ENCODE measurements around the gene LGR6. TPM values are rescaled to one million over a fixed set of nuclear protein-coding genes. Genes with fewer than 3 reads are reported as not detected.

LGR6 gene
- total and polyA plus RNA-seq, 7 experiments from 2014 or later, result 0.16 to 5.8 (median 0.33) TPM; not detected in 1

DNA sequence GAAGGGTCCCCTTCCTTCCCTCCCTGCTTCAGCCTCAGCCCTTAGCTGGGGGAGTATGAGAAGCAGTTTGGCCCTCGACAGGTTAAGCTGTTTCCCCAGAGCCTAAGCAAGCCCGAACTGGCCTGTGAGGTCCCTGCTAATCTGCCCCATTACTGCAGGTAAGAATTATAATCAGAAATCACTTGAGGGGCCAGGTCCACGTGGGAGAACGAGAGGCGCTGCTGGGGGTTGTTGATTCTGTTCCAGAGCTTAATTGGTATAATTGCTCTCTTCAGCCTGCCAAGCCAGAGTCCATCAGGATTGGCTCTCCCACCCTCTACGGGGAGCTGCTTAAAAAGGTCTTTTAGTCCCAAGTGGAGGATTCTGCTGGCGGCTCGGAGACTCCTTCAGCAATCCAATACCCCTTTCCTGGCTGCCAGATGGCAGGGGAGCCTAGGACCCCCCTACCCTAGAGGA, 77.3 kb downstream of the LGR6 start:
- no peaks in the 10 kb centered on the region for H3K36me3 ChIP-seq (ENCODE audit: control insufficient read depth in 2 of 3, insufficient read depth in 3 of 3, low read length in 3 of 3)
- peaks cover 0 to 6% (median 0%) of the 10 kb centered on the region in 5 donors for H3K36me3 Mint-ChIP-seq
- CTCF ChIA-PET, result no interaction called here
- H3K27me3 ChIP-seq (ENCODE audit: control insufficient read depth in 2 of 2, insufficient read depth in 2 of 2, low read length in 2 of 2), result no peaks in the 10 kb centered on the region
- no peaks in the 10 kb centered on the region for H3K9me3 ChIP-seq (ENCODE audit: control insufficient read depth in 2 of 3, low read length in 3 of 3)
- DNase-seq, result peak in 1 of 9 donors; percentile 13
- no peak overlapping the region for H3K27ac Mint-ChIP-seq
- H3K27ac ChIP-seq (ENCODE audit: low read depth, low read length), result no peak overlapping the region
- H3K4me1 Mint-ChIP-seq, result peaks cover 0 to 4% (median 0%) of the 10 kb centered on the region in 7 donors
- POLR2A ChIA-PET, result no interaction called here
- H3K4me3 Mint-ChIP-seq, result no peak overlapping the region
- no peak for ATAC-seq
- intact Hi-C loops (cut with micrococcal nuclease), result no loop called here
- no peaks in the 10 kb centered on the region for H3K9me3 Mint-ChIP-seq
- H3K4me3 ChIP-seq (ENCODE audit: low read length), result no peak overlapping the region
- H3K27me3 Mint-ChIP-seq, result peaks cover 8 to 26% (median 18%) of the 10 kb centered on the region in 5 donors
- H3K4me1 ChIP-seq (ENCODE audit: control insufficient read depth in 2 of 2, insufficient read depth in 2 of 2, low read length in 2 of 2), result no peaks in the 10 kb centered on the region

- no peak overlapping the region for H3K27ac Mint-ChIP-seq
- intact Hi-C loops (cut with micrococcal nuclease), result no loop called here
- H3K27ac ChIP-seq (ENCODE audit: low read depth, low read length), result no peak overlapping the region
- DNase-seq (no peak), ATAC-seq (no peak)
- H3K4me1 Mint-ChIP-seq, result peaks cover 0 to 4% (median 0%) of the 10 kb centered on the region in 7 donors
- H3K36me3 ChIP-seq (ENCODE audit: control insufficient read depth in 2 of 3, insufficient read depth in 3 of 3, low read length in 3 of 3), result no peaks in the 10 kb centered on the region
- ChIA-PET POLR2A (no interaction called here), CTCF (interaction anchor here (1.3 to 1.7 kb wide), 2 partner anchors 42 to 44 kb away, joined by 6 to 8 read pairs; no protein-coding TSS in a partner anchor)
- no peak overlapping the region for H3K4me3 ChIP-seq (ENCODE audit: low read length)
- H3K4me1 ChIP-seq (ENCODE audit: control insufficient read depth in 2 of 2, insufficient read depth in 2 of 2, low read length in 2 of 2), result no peaks in the 10 kb centered on the region
- H3K27me3 Mint-ChIP-seq, result peaks cover 0 to 14% (median 4%) of the 10 kb centered on the region in 5 donors
- H3K9me3 Mint-ChIP-seq, result no peaks in the 10 kb centered on the region
- no peaks in the 10 kb centered on the region for H3K36me3 Mint-ChIP-seq
- H3K27me3 ChIP-seq (ENCODE audit: control insufficient read depth in 2 of 2, insufficient read depth in 2 of 2, low read length in 2 of 2), result no peaks in the 10 kb centered on the region
- no peak overlapping the region for H3K4me3 Mint-ChIP-seq
- H3K9me3 ChIP-seq (ENCODE audit: control insufficient read depth in 2 of 3, low read length in 3 of 3), result no peaks in the 10 kb centered on the region
These were observed 78.7 kb downstream of the LGR6 start for GRCh38 chr1:202272103-202272845.

GRCh38 chr1:202274611-202275010, 81.0 kb downstream of the LGR6 start:
- Mint-ChIP-seq H3K4me1 (peaks cover 0 to 4% (median 0%) of the 10 kb centered on the region in 7 donors), H3K27ac (no peak overlapping the region), H3K4me3 (no peak overlapping the region), H3K27me3 (peaks cover 0 to 13% (median 4%) of the 10 kb centered on the region in 5 donors), H3K36me3 (no peaks in the 10 kb centered on the region), H3K9me3 (no peaks in the 10 kb centered on the region)
- no peak overlapping the region for H3K27ac ChIP-seq (ENCODE audit: low read depth, low read length)
- POLR2A ChIA-PET, result no interaction called here
- H3K4me1 ChIP-seq (ENCODE audit: control insufficient read depth in 2 of 2, insufficient read depth in 2 of 2, low read length in 2 of 2), result no peaks in the 10 kb centered on the region
- CTCF ChIA-PET, result interaction anchor here (0.7 to 2.2 kb wide), 8 partner anchors 10 to 445 kb away, joined by 3 to 15 read pairs (median 4); no protein-coding TSS in a partner anchor
- ATAC-seq, result peak; percentile 57
- DNase-seq, result peak in 4 of 9 donors; percentile 8 to 31 (median 16)
- H3K36me3 ChIP-seq (ENCODE audit: control insufficient read depth in 2 of 3, insufficient read depth in 3 of 3, low read length in 3 of 3), result no peaks in the 10 kb centered on the region
- intact Hi-C loops (cut with micrococcal nuclease), result loop anchor here (1.0 kb wide), 3 partner anchors 21 to 445 kb away; no protein-coding TSS in a partner anchor
- no peaks in the 10 kb centered on the region for H3K9me3 ChIP-seq (ENCODE audit: control insufficient read depth in 2 of 3, low read length in 3 of 3)
- H3K27me3 ChIP-seq (ENCODE audit: control insufficient read depth in 2 of 2, insufficient read depth in 2 of 2, low read length in 2 of 2), result no peaks in the 10 kb centered on the region
- H3K4me3 ChIP-seq (ENCODE audit: low read length), result no peak overlapping the region

DNA sequence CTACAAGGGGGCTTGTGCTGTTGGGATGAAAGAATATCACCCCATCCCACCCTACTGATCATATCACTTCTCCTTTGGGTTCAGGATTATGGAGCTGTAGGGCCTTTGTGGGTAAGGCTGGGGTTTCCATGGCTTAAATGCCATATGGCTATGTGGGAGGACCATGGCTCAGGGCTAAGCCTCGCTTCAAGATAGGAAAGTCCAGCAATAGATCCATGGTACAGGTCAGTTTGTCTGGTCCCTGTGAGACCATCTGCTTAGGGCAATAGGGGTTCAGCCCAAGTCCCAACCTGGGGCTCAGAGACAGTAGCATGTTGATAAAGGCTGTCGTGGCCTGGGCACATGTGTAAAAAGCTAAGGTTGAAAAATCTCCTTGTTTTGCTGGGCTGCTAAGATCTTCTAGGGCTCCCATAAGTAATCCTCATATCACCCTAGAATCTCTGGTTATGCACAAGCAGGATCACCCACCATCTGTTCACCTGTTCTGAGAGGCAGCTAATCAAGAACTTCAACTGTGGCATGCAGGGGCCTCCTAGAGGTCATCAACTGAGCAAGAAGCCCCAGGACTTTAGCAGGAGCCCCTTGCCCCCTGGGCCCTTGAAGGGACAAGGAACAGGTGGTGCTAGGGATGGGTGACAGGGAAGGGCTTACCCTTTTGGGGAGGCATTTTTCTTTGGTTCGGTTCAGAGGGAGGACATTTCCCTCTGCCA, 81.6 kb downstream of the LGR6 start:
- CTCF ChIA-PET, result interaction anchor here (0.8 to 2.2 kb wide), 7 partner anchors 9 to 86 kb away, joined by 3 to 15 read pairs (median 5); no protein-coding TSS in a partner anchor
- POLR2A ChIA-PET, result no interaction called here
- no peak overlapping the region for H3K27ac Mint-ChIP-seq
- H3K4me1 Mint-ChIP-seq, result peaks cover 0 to 4% (median 0%) of the 10 kb centered on the region in 7 donors
- Histone ChIP-seq H3K27ac (ENCODE audit: low read depth, low read length) (no peak overlapping the region), H3K9me3 (ENCODE audit: control insufficient read depth in 2 of 3, low read length in 3 of 3) (no peaks in the 10 kb centered on the region), H3K4me1 (ENCODE audit: control insufficient read depth in 2 of 2, insufficient read depth in 2 of 2, low read length in 2 of 2) (no peaks in the 10 kb centered on the region), H3K36me3 (ENCODE audit: control insufficient read depth in 2 of 3, insufficient read depth in 3 of 3, low read length in 3 of 3) (no peaks in the 10 kb centered on the region), H3K27me3 (ENCODE audit: control insufficient read depth in 2 of 2, insufficient read depth in 2 of 2, low read length in 2 of 2) (no peaks in the 10 kb centered on the region), H3K4me3 (ENCODE audit: low read length) (no peak overlapping the region)
- ATAC-seq (no peak), DNase-seq (no peak)
- no peaks in the 10 kb centered on the region for H3K9me3 Mint-ChIP-seq
- no peak overlapping the region for H3K4me3 Mint-ChIP-seq
- H3K27me3 Mint-ChIP-seq, result peaks cover 0 to 17% (median 4%) of the 10 kb centered on the region in 5 donors
- no peaks in the 10 kb centered on the region for H3K36me3 Mint-ChIP-seq
- intact Hi-C loops (cut with micrococcal nuclease), result no loop called here

- Mint-ChIP-seq H3K36me3 (no peaks in the 10 kb centered on the region), H3K27me3 (peaks cover 0 to 13% (median 4%) of the 10 kb centered on the region in 5 donors), H3K27ac (no peak overlapping the region), H3K9me3 (no peaks in the 10 kb centered on the region), H3K4me3 (no peak overlapping the region), H3K4me1 (peaks cover 0 to 4% (median 0%) of the 10 kb centered on the region in 7 donors)
- intact Hi-C loops (cut with micrococcal nuclease), result no loop called here
- no peaks in the 10 kb centered on the region for H3K9me3 ChIP-seq (ENCODE audit: control insufficient read depth in 2 of 3, low read length in 3 of 3)
- no peaks in the 10 kb centered on the region for H3K36me3 ChIP-seq (ENCODE audit: control insufficient read depth in 2 of 3, insufficient read depth in 3 of 3, low read length in 3 of 3)
- ChIA-PET POLR2A (no interaction called here), CTCF (interaction anchor here (0.6 kb wide), 1 partner anchor 35 kb away, joined by 3 read pairs; no protein-coding TSS in a partner anchor)
- no peak overlapping the region for H3K4me3 ChIP-seq (ENCODE audit: low read length)
- no peak for ATAC-seq
- H3K27ac ChIP-seq (ENCODE audit: low read depth, low read length), result no peak overlapping the region
- no peak for DNase-seq
- H3K4me1 ChIP-seq (ENCODE audit: control insufficient read depth in 2 of 2, insufficient read depth in 2 of 2, low read length in 2 of 2), result no peaks in the 10 kb centered on the region
- H3K27me3 ChIP-seq (ENCODE audit: control insufficient read depth in 2 of 2, insufficient read depth in 2 of 2, low read length in 2 of 2), result no peaks in the 10 kb centered on the region
These were observed 82.6 kb downstream of the LGR6 start for GRCh38 chr1:202276081-202276715.

GRCh38 chr1:202276920-202277319, 83.3 kb downstream of the LGR6 start:
- Mint-ChIP-seq H3K27ac (no peak overlapping the region), H3K27me3 (peaks cover 0 to 14% (median 4%) of the 10 kb centered on the region in 5 donors), H3K4me3 (no peak overlapping the region), H3K9me3 (no peaks in the 10 kb centered on the region), H3K4me1 (peaks cover 0 to 4% (median 0%) of the 10 kb centered on the region in 7 donors), H3K36me3 (no peaks in the 10 kb centered on the region)
- DNase-seq, result no peak
- ATAC-seq, result no peak
- no peak overlapping the region for H3K4me3 ChIP-seq (ENCODE audit: low read length)
- H3K27ac ChIP-seq (ENCODE audit: low read depth, low read length), result no peak overlapping the region
- H3K9me3 ChIP-seq (ENCODE audit: control insufficient read depth in 2 of 3, low read length in 3 of 3), result no peaks in the 10 kb centered on the region
- intact Hi-C loops (cut with micrococcal nuclease), result no loop called here
- ChIA-PET POLR2A (no interaction called here), CTCF (interaction anchor here (0.6 kb wide), 2 partner anchors 13 to 35 kb away, joined by 3 read pairs; no protein-coding TSS in a partner anchor)
- no peaks in the 10 kb centered on the region for H3K36me3 ChIP-seq (ENCODE audit: control insufficient read depth in 2 of 3, insufficient read depth in 3 of 3, low read length in 3 of 3)
- H3K4me1 ChIP-seq (ENCODE audit: control insufficient read depth in 2 of 2, insufficient read depth in 2 of 2, low read length in 2 of 2), result no peaks in the 10 kb centered on the region
- H3K27me3 ChIP-seq (ENCODE audit: control insufficient read depth in 2 of 2, insufficient read depth in 2 of 2, low read length in 2 of 2), result no peaks in the 10 kb centered on the region
